ENCODE data around the gene TMPRSS13. TPM values are rescaled to one million over a fixed set of nuclear protein-coding genes. Genes with fewer than 3 reads are reported as not detected.

TMPRSS13 gene
- polyA plus RNA-seq, 2 of the 4 experiments (the other 2 are of a cell fraction): not detected

GRCh38 chr11:117884994-117885393 is 44.2 kb downstream of the TMPRSS13 start:
- ChIA-PET CTCF (no interaction called here), POLR2A (no interaction called here)
- no peak for FAIRE-seq
- TF ChIP-seq RARB (CRISPR knock-in tag; IDR thresholded peaks at IDR 0.05) (no peak), HOXB5 (CRISPR knock-in tag; IDR thresholded peaks at IDR 0.05) (no peak), CHD4 (IDR thresholded peaks at IDR 0.05; ENCODE audit: borderline replicate concordance) (no peak), MAZ (IDR thresholded peaks at IDR 0.05; ENCODE audit: borderline replicate concordance, low read depth, low read length) (no peak), CTCF (IDR thresholded peaks at IDR 0.05) (no peak), CBX2 (IDR thresholded peaks at IDR 0.05; ENCODE audit: borderline replicate concordance, low read depth) (no peak), MAX (IDR thresholded peaks at IDR 0.05) (no peak), E2F6 (IDR thresholded peaks at IDR 0.05; ENCODE audit: borderline replicate concordance, low read depth) (no peak), JUNB (IDR thresholded peaks at IDR 0.05) (no peak), ZSCAN20 (CRISPR knock-in tag; IDR thresholded peaks at IDR 0.05) (no peak), BCL3 (IDR thresholded peaks at IDR 0.05) (no peak), NR3C1 (IDR thresholded peaks at IDR 0.05) (no peak), FOSB (CRISPR knock-in tag; IDR thresholded peaks at IDR 0.05) (no peak)
- no peak for ATAC-seq
- Histone ChIP-seq H3K4me1 (no peaks in the 10 kb centered on the region), H3K4me2 (no peak overlapping the region), H3K4me3 (no peak overlapping the region), H3K27ac (no peak overlapping the region), H3K9me3 (no peaks in the 10 kb centered on the region)
- no peak for DNase-seq (ENCODE audit: low read depth in 1 of 2, low spot score in 1 of 2)
- WGBS (ENCODE audit: missing lambda C conversion rate): 66% methylated on average over 7 of the region's 7 CpGs

- H3K4me2 ChIP-seq: no peak overlapping the region
- H3K9me3 ChIP-seq: no peaks in the 10 kb centered on the region
- WGBS (ENCODE audit: missing lambda C conversion rate): 25% methylated on average over 3 of the region's 3 CpGs
- ATAC-seq: no peak
- no peak overlapping the region for H3K4me3 ChIP-seq
- ChIA-PET POLR2A (interaction anchor here (0.6 kb wide), 1 partner anchor 165 kb away, joined by 3 read pairs; no protein-coding TSS in a partner anchor), CTCF (interaction anchor here (1.7 kb wide), 1 partner anchor 64 kb away, joined by 4 read pairs; no protein-coding TSS in a partner anchor)
- no peak for FAIRE-seq
- no peaks in the 10 kb centered on the region for H3K4me1 ChIP-seq
- no peak for DNase-seq (ENCODE audit: low read depth in 1 of 2, low spot score in 1 of 2)
- no peak for TF ChIP-seq NFE2L2 (conservative IDR thresholded peaks at IDR 0.05; ENCODE audit: low read length)
- H3K27ac ChIP-seq: no peak overlapping the region
Observed at GRCh38 chr11:117883063-117883462, 46.1 kb downstream of the TMPRSS13 start.

- Histone ChIP-seq H3K4me1 (no peaks in the 10 kb centered on the region), H3K27ac (no peak overlapping the region), H3K4me3 (no peak overlapping the region), H3K9me3 (no peaks in the 10 kb centered on the region), H3K4me2 (no peak overlapping the region)
- DNase-seq (ENCODE audit: low read depth in 1 of 2, low spot score in 1 of 2) (no peak), ATAC-seq (no peak), FAIRE-seq (no peak)
- 36% methylated on average over 10 of the region's 11 CpGs for whole genome bisulfite sequencing (ENCODE audit: missing lambda C conversion rate)
- ChIA-PET POLR2A (interaction anchor here (0.6 kb wide), 1 partner anchor 166 kb away, joined by 3 read pairs; no protein-coding TSS in a partner anchor), CTCF (interaction anchor here (1.7 kb wide), 1 partner anchor 64 kb away, joined by 4 read pairs; no protein-coding TSS in a partner anchor)
- TF ChIP-seq BHLHE40 (IDR thresholded peaks at IDR 0.05; ENCODE audit: low read depth, low read length): no peak
- no peak for TF ChIP-seq POLR2AphosphoS2 (conservative IDR thresholded peaks at IDR 0.05; ENCODE audit: low read length)
- no peak for TF ChIP-seq EHMT2 (IDR thresholded peaks at IDR 0.05; ENCODE audit: low read depth)
- no peak for TF ChIP-seq GATA3 (IDR thresholded peaks at IDR 0.05; ENCODE audit: borderline replicate concordance)
Observed at GRCh38 chr11:117882311-117882905, 46.8 kb downstream of the TMPRSS13 start.

Data from A549 (cell line).